ENCODE results near the gene TMEM52. TPM values are rescaled to one million over a fixed set of nuclear protein-coding genes. Genes with fewer than 3 reads are reported as not detected.

The TMEM52 gene
- total and polyA plus RNA-seq, 9 of the 15 experiments (the other 6 are each of a cell fraction or from before 2014, with no cell fraction given): 0.37 to 22.5 (median 6.8) TPM

DNA sequence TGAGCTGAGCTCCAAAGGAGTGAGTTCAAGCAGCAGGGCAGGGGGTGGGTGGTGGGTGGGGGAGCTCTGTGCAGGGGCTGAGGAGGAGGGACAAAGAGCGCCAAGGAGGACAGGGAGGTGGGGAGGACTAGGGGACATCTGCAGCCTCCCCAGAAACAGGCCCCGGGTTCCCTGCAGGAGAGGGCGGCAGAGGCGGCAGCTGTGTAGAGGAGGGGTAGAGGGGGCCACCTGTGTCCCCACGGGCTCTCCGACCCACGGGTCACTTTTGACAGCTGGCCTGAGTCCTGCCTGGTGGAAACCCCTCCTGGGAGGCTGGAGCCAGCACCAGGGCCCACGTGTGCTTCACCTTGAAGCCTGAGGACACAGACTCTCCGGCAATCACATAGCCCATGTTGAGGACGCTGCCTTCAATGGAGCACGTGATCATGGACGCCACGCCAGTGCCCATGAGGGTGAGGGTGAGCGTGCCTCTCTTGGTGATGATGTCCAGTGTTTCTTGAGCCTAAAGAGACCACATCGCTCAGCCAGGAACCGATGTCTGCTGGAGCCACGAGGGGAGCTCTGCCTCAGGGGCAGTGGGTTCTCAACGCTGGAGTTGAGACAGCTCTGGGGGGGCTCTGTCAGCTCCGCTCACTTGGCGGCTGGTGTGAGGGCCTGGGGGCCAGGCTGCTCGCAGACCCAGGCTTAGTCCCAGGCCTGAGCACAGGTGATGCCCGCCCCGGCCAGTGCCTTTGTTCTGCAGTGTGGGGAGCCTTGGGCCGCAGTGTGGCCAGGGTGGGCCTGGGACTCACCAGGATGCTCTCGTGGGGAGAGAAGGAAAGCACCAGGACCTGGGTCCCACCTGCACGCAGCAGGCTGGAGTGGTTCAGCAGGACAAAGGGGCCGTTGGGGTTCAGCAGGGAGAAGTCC is 6.6 kb upstream of the TMEM52 start (continued):
- TF ChIP-seq, protein P1, sequence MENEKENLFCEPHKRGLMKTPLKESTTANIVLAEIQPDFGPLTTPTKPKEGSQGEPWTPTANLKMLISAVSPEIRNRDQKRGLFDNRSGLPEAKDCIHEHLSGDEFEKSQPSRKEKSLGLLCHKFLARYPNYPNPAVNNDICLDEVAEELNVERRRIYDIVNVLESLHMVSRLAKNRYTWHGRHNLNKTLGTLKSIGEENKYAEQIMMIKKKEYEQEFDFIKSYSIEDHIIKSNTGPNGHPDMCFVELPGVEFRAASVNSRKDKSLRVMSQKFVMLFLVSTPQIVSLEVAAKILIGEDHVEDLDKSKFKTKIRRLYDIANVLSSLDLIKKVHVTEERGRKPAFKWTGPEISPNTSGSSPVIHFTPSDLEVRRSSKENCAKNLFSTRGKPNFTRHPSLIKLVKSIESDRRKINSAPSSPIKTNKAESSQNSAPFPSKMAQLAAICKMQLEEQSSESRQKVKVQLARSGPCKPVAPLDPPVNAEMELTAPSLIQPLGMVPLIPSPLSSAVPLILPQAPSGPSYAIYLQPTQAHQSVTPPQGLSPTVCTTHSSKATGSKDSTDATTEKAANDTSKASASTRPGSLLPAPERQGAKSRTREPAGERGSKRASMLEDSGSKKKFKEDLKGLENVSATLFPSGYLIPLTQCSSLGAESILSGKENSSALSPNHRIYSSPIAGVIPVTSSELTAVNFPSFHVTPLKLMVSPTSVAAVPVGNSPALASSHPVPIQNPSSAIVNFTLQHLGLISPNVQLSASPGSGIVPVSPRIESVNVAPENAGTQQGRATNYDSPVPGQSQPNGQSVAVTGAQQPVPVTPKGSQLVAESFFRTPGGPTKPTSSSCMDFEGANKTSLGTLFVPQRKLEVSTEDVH (IDR thresholded peaks at IDR 0.05; ENCODE audit: low read depth, partially characterized antibody): no peak
- TF ChIP-seq POU5F1 (IDR thresholded peaks at IDR 0.05; ENCODE audit: borderline replicate concordance, low read depth, low read length, partially characterized antibody) (no peak), ZNF785 (CRISPR knock-in tag; IDR thresholded peaks at IDR 0.05) (no peak), NFIX (CRISPR knock-in tag; IDR thresholded peaks at IDR 0.05; ENCODE audit: low read depth) (no peak), CBX8 (IDR thresholded peaks at IDR 0.05; ENCODE audit: borderline replicate concordance, extremely low read depth, low read depth, low read length, poor library complexity, severe bottlenecking) (no peak), NUFIP1 (IDR thresholded peaks at IDR 0.05; ENCODE audit: partially characterized antibody) (no peak), ZBTB1 (CRISPR knock-in tag; IDR thresholded peaks at IDR 0.05; ENCODE audit: borderline replicate concordance, low read depth) (no peak), NFE2L1 (tag; IDR thresholded peaks at IDR 0.05; ENCODE audit: borderline replicate concordance, low read depth) (no peak), ZNF133 (CRISPR knock-in tag; IDR thresholded peaks at IDR 0.05) (no peak), ZC3H11A (IDR thresholded peaks at IDR 0.05; ENCODE audit: low read depth, low read length) (no peak), JUND (IDR thresholded peaks at IDR 0.05; ENCODE audit: borderline replicate concordance, low read depth, low read length) (no peak), JUND (tag; IDR thresholded peaks at IDR 0.05; ENCODE audit: borderline replicate concordance, low read depth, low read length) (no peak), FOXJ3 (CRISPR knock-in tag; IDR thresholded peaks at IDR 0.05) (no peak), CHD4 (IDR thresholded peaks at IDR 0.05; ENCODE audit: insufficient read depth, insufficient replicate concordance, low read depth, low read length, poor library complexity, severe bottlenecking) (no peak), ATF7 (IDR thresholded peaks at IDR 0.05) (no peak), PCBP1 (IDR thresholded peaks at IDR 0.05; ENCODE audit: low read depth, low read length, poor library complexity, severe bottlenecking) (no peak), UBTF (IDR thresholded peaks at IDR 0.05; ENCODE audit: borderline replicate concordance in 1 of 2, low read depth in 2 of 2, low read length in 2 of 2) (no peak)

Measured in K562 (cell line).